ENCODE results near the gene GRK2.

DNA sequence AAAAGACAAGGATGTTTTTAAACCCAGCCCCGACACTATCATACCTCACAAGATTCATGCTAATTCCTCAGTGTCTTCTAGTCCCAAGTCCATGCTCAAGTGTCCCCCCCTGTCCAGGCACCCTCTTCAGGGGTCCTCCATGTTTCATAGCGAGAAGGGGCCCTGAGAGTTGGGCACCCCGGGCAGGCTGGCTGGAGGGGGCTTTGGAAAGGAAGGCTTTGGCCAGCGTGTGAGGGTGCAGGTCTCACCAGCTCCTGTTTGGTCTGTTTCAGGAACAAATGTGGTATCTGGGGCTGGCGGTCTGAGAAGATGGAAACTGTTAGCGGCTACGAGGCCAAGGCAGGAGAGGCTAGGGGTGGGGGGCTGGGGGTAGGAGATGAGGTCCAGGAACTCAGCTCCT is 32.5 kb downstream of the GRK2 start:
- no peak for TF ChIP-seq POLR2AphosphoS5 (IDR thresholded peaks at IDR 0.05)
- TF ChIP-seq EP300 (IDR thresholded peaks at IDR 0.05), result no peak
